SK-N-MC (cell line): ENCODE data around the gene HOTAIR.

ENCODE experiments used
- DNase-seq: peaks from one replicate; pipeline ENCODE4 v3.0.0-alpha.2; 2011; ENCODE audit warnings: low read depth, low spot score
- H3K27ac ChIP-seq: fragments of 200-600 bp; sonication (generic); 2 replicates; pipeline ENCODE4 v1.5.1; 2016; ENCODE audit warnings: mixed run types
- H3K36me3 ChIP-seq: fragments of 200-600 bp; sonication (generic); 2 replicates; pipeline ENCODE4 v1.6.1; 2017; ENCODE audit warnings: antibody characterized with exemption, low read length, mixed read lengths; ENCODE audit not compliant: insufficient read depth
- H3K4me3 ChIP-seq: fragments of 200-600 bp; sonication (generic); 2 replicates; pipeline ENCODE4 v1.5.1; 2016
- H3K9ac ChIP-seq: fragments of 200-600 bp; sonication (generic); 2 replicates; pipeline ENCODE4 v1.8.0; 2017; ENCODE audit warnings: mixed run types, mixed read lengths; ENCODE audit not compliant: insufficient read length
- H3K9me3 ChIP-seq: fragments of 200-600 bp; sonication (generic); 2 replicates; pipeline ENCODE4 v1.6.1; 2017; ENCODE audit warnings: low read depth, mild to moderate bottlenecking, antibody characterized with exemption, low read length, moderate library complexity, mixed read lengths
- EZH2 ChIP-seq: fragments of 200-600 bp; sonication (generic); IDR thresholded peaks from one replicate; pipeline ENCODE4 v1.6.1; 2017; ENCODE audit warnings: antibody characterized with exemption
- FOXP2 ChIP-seq: optimal IDR thresholded peaks from 2 replicates; pipeline ENCODE3; 2011; ENCODE audit warnings: mild to moderate bottlenecking, moderate library complexity; ENCODE audit not compliant: insufficient read depth; ENCODE audit errors: extremely low read length, control extremely low read depth
- POLR2AphosphoS5 ChIP-seq: IDR thresholded peaks from 2 replicates; pipeline ENCODE4 v1.6.1; 2012; ENCODE audit warnings: mild to moderate bottlenecking, low read depth, low read length, borderline replicate concordance

The HOTAIR gene

GRCh38 chr12:53991077-53991460, 16.3 kb upstream of the HOTAIR start:
- DNase-seq: no peak
- H3K36me3 ChIP-seq: no peaks in the 10 kb centered on the region
- no peak overlapping the region for H3K27ac ChIP-seq
- H3K4me3 ChIP-seq: no peak overlapping the region
- no peak overlapping the region for H3K9ac ChIP-seq
- no peak for TF ChIP-seq FOXP2
- no peak for TF ChIP-seq EZH2
- TF ChIP-seq POLR2AphosphoS5: no peak
- H3K9me3 ChIP-seq: no peaks in the 10 kb centered on the region

- DNase-seq: no peak
- H3K9me3 ChIP-seq: no peaks in the 10 kb centered on the region
- H3K9ac ChIP-seq: no peak overlapping the region
- H3K4me3 ChIP-seq: no peak overlapping the region
- no peak overlapping the region for H3K27ac ChIP-seq
- TF ChIP-seq POLR2AphosphoS5 (no peak), FOXP2 (no peak), EZH2 (no peak)
- no peaks in the 10 kb centered on the region for H3K36me3 ChIP-seq
Measured at GRCh38 chr12:53990311-53991076, 15.7 kb upstream of the HOTAIR start.

- peak overlapping the region; percentile 74 for H3K4me3 ChIP-seq
- H3K9me3 ChIP-seq: no peaks in the 10 kb centered on the region
- peak overlapping the region; percentile 47 for H3K9ac ChIP-seq
- no peaks in the 10 kb centered on the region for H3K36me3 ChIP-seq
- TF ChIP-seq EZH2: no peak
- H3K27ac ChIP-seq: no peak overlapping the region
- DNase-seq: peak; percentile 84
Measured at GRCh38 chr12:53989227-53990113, 14.7 kb upstream of the HOTAIR start.

- TF ChIP-seq POLR2AphosphoS5: peak; percentile 50; the same call in 1 of the 2 replicates
- TF ChIP-seq FOXP2: no peak
- TF ChIP-seq EZH2: no peak
- no peaks in the 10 kb centered on the region for H3K36me3 ChIP-seq
- H3K4me3 ChIP-seq: peak overlapping the region; percentile 74
- no peaks in the 10 kb centered on the region for H3K9me3 ChIP-seq
- H3K9ac ChIP-seq: no peak overlapping the region
- 0 out of 2 replicates have a peak overlapping the region, but pooled peaks have one; percentile 5 for H3K27ac ChIP-seq
- no peak for DNase-seq
Measured at GRCh38 chr12:53988541-53989226, 13.9 kb upstream of the HOTAIR start.

GRCh38 chr12:53987787-53988230, 13.1 kb upstream of the HOTAIR start:
- H3K9ac ChIP-seq: no peak overlapping the region
- TF ChIP-seq FOXP2 (no peak), EZH2 (no peak), POLR2AphosphoS5 (no peak)
- H3K4me3 ChIP-seq: no peak overlapping the region
- H3K9me3 ChIP-seq: no peaks in the 10 kb centered on the region
- H3K36me3 ChIP-seq: no peaks in the 10 kb centered on the region
- H3K27ac ChIP-seq: no peak overlapping the region
- no peak for DNase-seq

GRCh38 chr12:53986686-53987483, 12.1 kb upstream of the HOTAIR start:
- Histone ChIP-seq H3K4me3 (peak overlapping the region; percentile 82), H3K9me3 (no peaks in the 10 kb centered on the region), H3K36me3 (no peaks in the 10 kb centered on the region), H3K27ac (no peak overlapping the region), H3K9ac (peak overlapping the region; percentile 79)
- no peak for DNase-seq
- TF ChIP-seq EZH2 (no peak), POLR2AphosphoS5 (no peak), FOXP2 (no peak)

- Histone ChIP-seq H3K36me3 (no peaks in the 10 kb centered on the region), H3K4me3 (peak overlapping the region; percentile 82), H3K9ac (peak overlapping the region; percentile 79), H3K27ac (no peak overlapping the region), H3K9me3 (no peaks in the 10 kb centered on the region)
- DNase-seq: no peak
- TF ChIP-seq EZH2: no peak
- TF ChIP-seq FOXP2: no peak
- no peak for TF ChIP-seq POLR2AphosphoS5
Measured at GRCh38 chr12:53985994-53986685, 11.4 kb upstream of the HOTAIR start.
